Breast epithelium (tissue), 3 donors: ENCODE results near the gene C1QTNF3.

Experiments
- POLR2AphosphoS5 ChIP-seq, 3 donors: sonication (generic); formaldehyde crosslinking; IDR thresholded peaks; one replicate each; pipeline ENCODE4 v1.6.1; 2017; ENCODE audit warnings: antibody characterized with exemption in 3 of 3
- TF ChIP-seq, protein P1 (sequence below), 3 donors: fragments of 450-650 bp; IDR thresholded peaks; one replicate each; pipeline ENCODE4 v1.5.1; 2016 to 2017; ENCODE audit warnings: antibody characterized with exemption in 3 of 3, mild to moderate bottlenecking in 3 of 3, moderate library complexity in 3 of 3

DNA sequence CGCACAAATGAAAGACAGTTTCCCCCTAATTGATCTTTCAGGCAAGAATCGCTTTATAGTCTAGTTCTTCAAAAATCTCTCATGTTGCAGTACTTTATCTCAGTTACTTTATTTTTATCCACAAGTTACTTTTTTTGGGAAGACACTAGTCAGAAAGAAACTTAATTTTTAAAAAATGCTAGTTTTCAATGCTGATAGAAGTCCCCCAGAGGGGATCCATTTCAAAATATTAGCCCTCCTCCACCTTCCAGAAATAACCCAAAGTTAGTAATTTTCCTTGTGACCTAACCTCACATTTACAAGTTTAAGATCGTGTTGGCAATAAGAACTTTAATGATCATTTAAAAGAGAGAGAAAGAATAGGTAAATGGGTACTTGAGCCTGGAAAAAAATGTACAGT, 11.0 kb downstream of the C1QTNF3 start:
- TF ChIP-seq, protein P1, sequence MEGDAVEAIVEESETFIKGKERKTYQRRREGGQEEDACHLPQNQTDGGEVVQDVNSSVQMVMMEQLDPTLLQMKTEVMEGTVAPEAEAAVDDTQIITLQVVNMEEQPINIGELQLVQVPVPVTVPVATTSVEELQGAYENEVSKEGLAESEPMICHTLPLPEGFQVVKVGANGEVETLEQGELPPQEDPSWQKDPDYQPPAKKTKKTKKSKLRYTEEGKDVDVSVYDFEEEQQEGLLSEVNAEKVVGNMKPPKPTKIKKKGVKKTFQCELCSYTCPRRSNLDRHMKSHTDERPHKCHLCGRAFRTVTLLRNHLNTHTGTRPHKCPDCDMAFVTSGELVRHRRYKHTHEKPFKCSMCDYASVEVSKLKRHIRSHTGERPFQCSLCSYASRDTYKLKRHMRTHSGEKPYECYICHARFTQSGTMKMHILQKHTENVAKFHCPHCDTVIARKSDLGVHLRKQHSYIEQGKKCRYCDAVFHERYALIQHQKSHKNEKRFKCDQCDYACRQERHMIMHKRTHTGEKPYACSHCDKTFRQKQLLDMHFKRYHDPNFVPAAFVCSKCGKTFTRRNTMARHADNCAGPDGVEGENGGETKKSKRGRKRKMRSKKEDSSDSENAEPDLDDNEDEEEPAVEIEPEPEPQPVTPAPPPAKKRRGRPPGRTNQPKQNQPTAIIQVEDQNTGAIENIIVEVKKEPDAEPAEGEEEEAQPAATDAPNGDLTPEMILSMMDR (IDR thresholded peaks at IDR 0.05): no peak
- no peak for TF ChIP-seq POLR2AphosphoS5 (IDR thresholded peaks at IDR 0.05)
